A549 (cell line): ENCODE results near the gene GNG7. TPM values are rescaled to one million over a fixed set of nuclear protein-coding genes. Genes with fewer than 3 reads are reported as not detected.

Experiments used
- ATAC-seq, 2 experiments: fragments of 200-7000 bp in 1 of 2; fragments of >200 bp in 1 of 2; cut with Nextera tagmentation in 1 of 2; cut with Tn5 transposase in 1 of 2; 3 replicates each; pipeline versions ENCODE4 v1.8.0 to v1.9.1; 2018 to 2020; ENCODE audit warnings: mild to moderate bottlenecking in 1 of 2, moderate library complexity in 1 of 2
- CTCF ChIA-PET: fragments of 300-600 bp; sonication (Branson Sonifier 250); formaldehyde crosslinking; extraction: SDS; loops from one replicate; lab custom pipeline; 2021; ENCODE audit warnings: antibody characterized with exemption, inconsistent platforms; lab: Yijun Ruan, JAX
- POLR2A ChIA-PET: fragments of 350-600 bp; formaldehyde crosslinking; extraction: SDS; loops from one replicate; lab custom pipeline; 2021; ENCODE audit warnings: antibody characterized with exemption, inconsistent platforms; lab: Yijun Ruan, JAX
- DNase-seq, 2 experiments: peaks; one replicate each; pipeline versions ENCODE4 v3.0.0 to v3.0.0-alpha.2; 2011 to 2016; ENCODE audit warnings: low read depth in 1 of 2, low spot score in 1 of 2
- FAIRE-seq: peaks from 2 replicates; lab custom pipeline; 2011; peaks lifted over from hg19 to GRCh38; lab: Jason Lieb, UNC
- H3K27ac ChIP-seq, 2 experiments: fragments of >200 bp; sonication (Bioruptor Twin); formaldehyde crosslinking; 3 replicates each; pipeline ENCODE4 v1.5.1; 2016 to 2017
- H3K4me1 ChIP-seq: fragments of >200 bp; sonication (Bioruptor Twin); formaldehyde crosslinking; 3 replicates; pipeline ENCODE4 v1.6.1; 2016
- H3K4me2 ChIP-seq: fragments of >200 bp; sonication (Bioruptor Twin); formaldehyde crosslinking; 3 replicates; pipeline ENCODE4 v1.6.1; 2016
- H3K4me3 ChIP-seq: fragments of >200 bp; sonication (Bioruptor Twin); formaldehyde crosslinking; 3 replicates; pipeline ENCODE4 v1.5.1; 2016
- H3K9me3 ChIP-seq: fragments of >200 bp; sonication (Bioruptor Twin); formaldehyde crosslinking; 3 replicates; pipeline ENCODE4 v1.6.1; 2016
- BHLHE40 ChIP-seq: IDR thresholded peaks from 2 replicates; pipeline ENCODE4 v1.6.1; 2012; ENCODE audit warnings: low read depth, low read length, inconsistent platforms
- CBX2 ChIP-seq: fragments of 200-600 bp; sonication (generic); IDR thresholded peaks from 2 replicates; pipeline ENCODE4 v1.6.1; 2016; ENCODE audit warnings: low read depth, mild to moderate bottlenecking, borderline replicate concordance
- CBX8 ChIP-seq: fragments of 200-600 bp; sonication (generic); IDR thresholded peaks from 2 replicates; pipeline ENCODE4 v1.6.1; 2016
- CHD2 ChIP-seq: fragments of 150-350 bp; IDR thresholded peaks from 2 replicates; pipeline ENCODE4 v1.6.1; 2014; ENCODE audit warnings: low read length; ENCODE audit not compliant: partially characterized antibody
- CHD4 ChIP-seq: fragments of 200-600 bp; sonication (generic); IDR thresholded peaks from 2 replicates; pipeline ENCODE4 v1.6.1; 2016; ENCODE audit warnings: antibody characterized with exemption, mild to moderate bottlenecking, borderline replicate concordance
- EHF ChIP-seq: fragments of 250-450 bp; sonication (Bioruptor Pico); IDR thresholded peaks from 2 replicates; pipeline ENCODE4 v1.5.0; 2020; ENCODE audit warnings: mild to moderate bottlenecking
- EHMT2 ChIP-seq: fragments of 200-600 bp; sonication (generic); IDR thresholded peaks from 2 replicates; pipeline ENCODE4 v1.6.1; 2016; ENCODE audit warnings: antibody characterized with exemption, low read depth, mild to moderate bottlenecking, moderate library complexity
- EP300 ChIP-seq, 2 experiments: fragments of >200 bp; sonication (Bioruptor Twin); formaldehyde crosslinking; IDR thresholded peaks; 2 replicates in 1 of 2; 3 replicates in 1 of 2; pipeline ENCODE4 v1.6.1; 2016 to 2017
- ESRRA ChIP-seq: fragments of 150-350 bp; IDR thresholded peaks from 2 replicates; pipeline ENCODE4 v1.6.1; 2014; ENCODE audit warnings: mild to moderate bottlenecking, low read length, borderline replicate concordance
- FOXS1 ChIP-seq: fragments of 250-450 bp; sonication (Bioruptor Pico); IDR thresholded peaks from 2 replicates; pipeline ENCODE4 v1.5.0; 2020; ENCODE audit warnings: mild to moderate bottlenecking, moderate library complexity
- GATA3 ChIP-seq: IDR thresholded peaks from 2 replicates; pipeline ENCODE4 v1.6.1; 2012; ENCODE audit warnings: borderline replicate concordance
- HDAC2 ChIP-seq: fragments of 200-600 bp; sonication (generic); IDR thresholded peaks from 2 replicates; pipeline ENCODE4 v1.6.1; 2016
- HEYL ChIP-seq: fragments of 250-450 bp; sonication (Bioruptor Pico); IDR thresholded peaks from 2 replicates; pipeline ENCODE4 v1.8.0; 2021; ENCODE audit warnings: mild to moderate bottlenecking, moderate library complexity
- HOXA7 ChIP-seq: fragments of 250-450 bp; sonication (Bioruptor Pico); IDR thresholded peaks from 2 replicates; pipeline ENCODE4 v1.5.0; 2020; ENCODE audit warnings: mild to moderate bottlenecking, moderate library complexity
- HOXB5 ChIP-seq: fragments of 250-450 bp; sonication (Bioruptor Pico); IDR thresholded peaks from 2 replicates; pipeline ENCODE4 v1.5.0; 2020; ENCODE audit warnings: mild to moderate bottlenecking, moderate library complexity
- JUN ChIP-seq, 2 experiments: fragments of >200 bp; sonication (Bioruptor Twin); formaldehyde crosslinking; IDR thresholded peaks; 2 replicates in 1 of 2; 3 replicates in 1 of 2; pipeline ENCODE4 v1.6.1; 2016 to 2017
- MAZ ChIP-seq: fragments of 150-350 bp; IDR thresholded peaks from 2 replicates; pipeline ENCODE4 v1.6.1; 2014; ENCODE audit warnings: antibody characterized with exemption, low read depth, low read length, borderline replicate concordance
- POLR2AphosphoS2 ChIP-seq: conservative IDR thresholded peaks from 2 replicates; pipeline ENCODE4 v1.6.1; 2012; ENCODE audit warnings: low read length, improper control_type of control experiment, inconsistent platforms
- RARB ChIP-seq: fragments of 250-450 bp; sonication (Bioruptor Pico); IDR thresholded peaks from 2 replicates; pipeline ENCODE4 v1.8.0; 2021; ENCODE audit warnings: mild to moderate bottlenecking, moderate library complexity
- SMC3 ChIP-seq: fragments of >200 bp; sonication (Bioruptor Twin); formaldehyde crosslinking; IDR thresholded peaks from 3 replicates; pipeline ENCODE4 v1.6.1; 2018; ENCODE audit warnings: inconsistent platforms
- TP53 ChIP-seq: fragments of 250-450 bp; sonication (Bioruptor Pico); IDR thresholded peaks from 2 replicates; pipeline ENCODE4 v1.5.0; 2021; ENCODE audit warnings: mild to moderate bottlenecking, moderate library complexity
- ZNF302 ChIP-seq: fragments of 250-450 bp; sonication (Bioruptor Pico); IDR thresholded peaks from 2 replicates; pipeline ENCODE4 v1.9.0; 2021; ENCODE audit warnings: inconsistent platforms, mild to moderate bottlenecking, moderate library complexity
- ZSCAN20 ChIP-seq: fragments of 250-450 bp; sonication (Bioruptor Pico); IDR thresholded peaks from 2 replicates; pipeline ENCODE4 v1.8.0; 2022; ENCODE audit warnings: mild to moderate bottlenecking, moderate library complexity
- WGBS: methylation state at CpG from one replicate; pipeline ENCODE4 v1.1.6; 2017; ENCODE audit errors: missing lambda C conversion rate; 5-methylcytosine and 5-hydroxymethylcytosine counted together
- polyA plus RNA-seq, 4 experiments: library from polyadenylated mRNA; depleted of rRNA in 3 of 4; stranded (reverse); fragments of >200 nt; fragmentation: RNase III in 1 of 4; extraction: RNeasy Plus Mini Kit Qiagen cat#74134 plus additional on column Dnase treatment in 1 of 4; gene quantifications; 2 replicates in 3 of 4; 3 replicates in 1 of 4; pipeline ENCODE4 v1.2.3, GENCODE V29; 2011 to 2017
- TF ChIP-seq, protein P1 (sequence below): IDR thresholded peaks from 2 replicates; pipeline ENCODE4 v1.6.1; 2012
- TF ChIP-seq, protein P2 (sequence below): fragments of 450-650 bp; IDR thresholded peaks from 2 replicates; pipeline ENCODE4 v1.6.1; 2014; ENCODE audit warnings: antibody characterized with exemption
- TF ChIP-seq, protein P3 (sequence below): fragments of >200 bp; sonication (Bioruptor Twin); formaldehyde crosslinking; IDR thresholded peaks from 2 replicates; pipeline ENCODE4 v1.6.1; 2016
- TF ChIP-seq, protein P4 (sequence below): fragments of 250-450 bp; sonication (Bioruptor Pico); IDR thresholded peaks from 2 replicates; pipeline ENCODE4 v1.5.0; 2021; ENCODE audit warnings: mild to moderate bottlenecking, moderate library complexity, borderline replicate concordance
- TF ChIP-seq, protein P5 (sequence below): IDR thresholded peaks from 2 replicates; pipeline ENCODE4 v1.6.1; 2012
- TF ChIP-seq, protein P6 (sequence below): fragments of 200-600 bp; sonication (generic); IDR thresholded peaks from 2 replicates; pipeline ENCODE4 v1.6.1; 2016; ENCODE audit warnings: antibody characterized with exemption, mild to moderate bottlenecking, moderate library complexity

Gene GNG7
- polyA plus RNA-seq, 2 of the 4 experiments (the other 2 are of a cell fraction), result 0.06 to 0.08 TPM

DNA sequence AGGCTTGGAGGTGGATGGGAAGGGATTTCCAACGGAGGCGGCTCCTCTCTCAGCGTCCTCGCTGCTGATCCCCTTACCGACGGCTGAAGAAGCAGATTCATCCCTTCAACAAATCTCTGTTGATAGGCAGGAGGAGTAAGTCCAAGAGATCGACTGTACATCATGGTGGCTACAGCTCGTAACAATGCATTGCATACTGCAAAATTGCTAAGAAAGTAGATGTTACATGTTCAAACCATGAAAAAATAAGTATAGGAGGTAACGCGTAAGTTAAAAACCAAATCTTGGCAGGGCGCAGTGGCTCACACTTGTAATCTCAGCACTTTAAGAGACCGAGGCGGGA lies 37.8 kb upstream of the GNG7 start:
- no peak overlapping the region for H3K4me3 ChIP-seq
- POLR2A ChIA-PET, result interaction anchor here (0.7 kb wide), 1 partner anchor 39 kb away, joined by 4 read pairs; no protein-coding TSS in a partner anchor
- no peak for TF ChIP-seq CHD4
- TF ChIP-seq HDAC2, result peak; percentile 13; the same call in 1 of the 2 replicates
- FAIRE-seq (no peak), DNase-seq (no peak), ATAC-seq (no peak)
- no peak overlapping the region for H3K27ac ChIP-seq
- 51% methylated on average over 13 of the region's 13 CpGs for WGBS
- CTCF ChIA-PET, result interaction anchor here (0.6 to 4.2 kb wide), 3 partner anchors 9 to 412 kb away, joined by 4 to 16 read pairs (median 11); no protein-coding TSS in a partner anchor
- H3K4me2 ChIP-seq, result 0 out of 3 replicates have a peak overlapping the region, but pooled peaks have one; percentile 20
- no peaks in the 10 kb centered on the region for H3K9me3 ChIP-seq
- H3K4me1 ChIP-seq, result 0 out of 3 replicates have a peak, but pooled peaks cover 3% of the 10 kb centered on the region

DNA sequence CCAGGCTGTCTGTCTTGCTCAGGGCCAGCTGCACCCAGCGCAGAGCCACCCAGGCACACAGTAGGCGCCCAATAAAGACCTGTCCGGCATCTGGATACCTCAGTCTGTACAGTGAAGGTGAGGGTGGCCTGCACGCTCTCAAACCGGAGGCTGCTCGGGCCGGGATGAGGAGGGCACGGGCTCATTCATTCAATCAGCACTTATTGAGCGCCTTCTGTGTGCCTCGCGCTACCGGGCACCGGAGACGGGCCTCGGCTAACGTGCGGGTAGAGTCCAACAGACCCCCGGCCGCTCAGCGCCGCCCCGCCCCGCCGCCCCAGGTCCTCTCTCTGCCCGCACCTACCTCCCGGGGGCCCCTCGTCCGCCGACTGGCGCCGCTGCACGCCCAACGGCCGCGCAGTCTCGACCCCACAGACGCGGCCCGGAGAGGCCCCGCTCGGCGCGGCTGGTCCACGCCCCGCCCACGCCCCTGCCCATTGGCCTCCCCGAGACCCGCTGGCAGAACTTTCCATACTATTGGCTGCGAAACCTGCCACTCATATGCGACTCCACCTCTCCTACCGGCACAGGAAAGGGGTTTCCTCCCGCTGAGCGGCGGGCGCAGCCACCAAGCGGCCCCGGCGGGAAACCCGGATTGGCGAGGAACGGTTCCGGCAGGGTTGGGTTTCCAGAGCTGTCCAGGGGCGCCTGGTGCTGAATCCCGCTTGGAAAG lies 37.3 kb upstream of the GNG7 start, which contains the start of gene SLC39A3:
Gene SLC39A3, minus strand, starts transcription at position 416 of the 712 bp plus-strand sequence. CDS start 2,760 bp downstream, outside the sequence.
- Histone ChIP-seq H3K4me1 (0 out of 3 replicates have a peak, but pooled peaks cover 3% of the 10 kb centered on the region), H3K4me3 (peak within 1 kb of the TSS; percentile 91), H3K27ac (peak within 1 kb of the TSS; percentile 74 to 96), H3K9me3 (no peaks in the 10 kb centered on the region), H3K4me2 (peak within 1 kb of the TSS; percentile 92)
- DNase-seq (peak; percentile 97 to 99), ATAC-seq (peak; percentile 99 to 100), FAIRE-seq (no peak)
- POLR2A ChIA-PET, result interaction anchor here (0.6 to 1.1 kb wide), 3 partner anchors 38 to 197 kb away, joined by 3 to 6 read pairs (median 4); no protein-coding TSS in a partner anchor
- 0% methylated on average over 5 of the region's 64 CpGs for WGBS
- CTCF ChIA-PET, result interaction anchor here (1.4 to 4.2 kb wide), 3 partner anchors 10 to 103 kb away, joined by 4 to 16 read pairs (median 11); no protein-coding TSS in a partner anchor
- TF ChIP-seq, protein P1, sequence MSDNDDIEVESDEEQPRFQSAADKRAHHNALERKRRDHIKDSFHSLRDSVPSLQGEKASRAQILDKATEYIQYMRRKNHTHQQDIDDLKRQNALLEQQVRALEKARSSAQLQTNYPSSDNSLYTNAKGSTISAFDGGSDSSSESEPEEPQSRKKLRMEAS, result peak; percentile 58; the same call in 1 of the 2 replicates
- TF ChIP-seq SMC3, result no peak
- no peak for TF ChIP-seq ESRRA
- peak in 1 of 2 experiments; percentile 62; a peak in 3 of 5 replicates for TF ChIP-seq JUN (IDR thresholded peaks at IDR 0.05)
- TF ChIP-seq EP300 (IDR thresholded peaks at IDR 0.05), result no peak
- TF ChIP-seq CHD2, result no peak
- no peak for TF ChIP-seq RARB (CRISPR knock-in tag)
- TF ChIP-seq, protein P2, sequence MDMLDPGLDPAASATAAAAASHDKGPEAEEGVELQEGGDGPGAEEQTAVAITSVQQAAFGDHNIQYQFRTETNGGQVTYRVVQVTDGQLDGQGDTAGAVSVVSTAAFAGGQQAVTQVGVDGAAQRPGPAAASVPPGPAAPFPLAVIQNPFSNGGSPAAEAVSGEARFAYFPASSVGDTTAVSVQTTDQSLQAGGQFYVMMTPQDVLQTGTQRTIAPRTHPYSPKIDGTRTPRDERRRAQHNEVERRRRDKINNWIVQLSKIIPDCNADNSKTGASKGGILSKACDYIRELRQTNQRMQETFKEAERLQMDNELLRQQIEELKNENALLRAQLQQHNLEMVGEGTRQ, result no peak
- TF ChIP-seq HOXA7, result no peak
- no peak; the same call in 1 of the 2 replicates for TF ChIP-seq GATA3
- TF ChIP-seq HEYL, result 0 out of 2 replicates have a peak, but pooled peaks have one; percentile 58
- TF ChIP-seq FOXS1 (CRISPR knock-in tag), result peak; percentile 95
- TF ChIP-seq, protein P3, sequence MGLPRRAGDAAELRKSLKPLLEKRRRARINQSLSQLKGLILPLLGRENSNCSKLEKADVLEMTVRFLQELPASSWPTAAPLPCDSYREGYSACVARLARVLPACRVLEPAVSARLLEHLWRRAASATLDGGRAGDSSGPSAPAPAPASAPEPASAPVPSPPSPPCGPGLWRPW, result no peak
- TF ChIP-seq, protein P4, sequence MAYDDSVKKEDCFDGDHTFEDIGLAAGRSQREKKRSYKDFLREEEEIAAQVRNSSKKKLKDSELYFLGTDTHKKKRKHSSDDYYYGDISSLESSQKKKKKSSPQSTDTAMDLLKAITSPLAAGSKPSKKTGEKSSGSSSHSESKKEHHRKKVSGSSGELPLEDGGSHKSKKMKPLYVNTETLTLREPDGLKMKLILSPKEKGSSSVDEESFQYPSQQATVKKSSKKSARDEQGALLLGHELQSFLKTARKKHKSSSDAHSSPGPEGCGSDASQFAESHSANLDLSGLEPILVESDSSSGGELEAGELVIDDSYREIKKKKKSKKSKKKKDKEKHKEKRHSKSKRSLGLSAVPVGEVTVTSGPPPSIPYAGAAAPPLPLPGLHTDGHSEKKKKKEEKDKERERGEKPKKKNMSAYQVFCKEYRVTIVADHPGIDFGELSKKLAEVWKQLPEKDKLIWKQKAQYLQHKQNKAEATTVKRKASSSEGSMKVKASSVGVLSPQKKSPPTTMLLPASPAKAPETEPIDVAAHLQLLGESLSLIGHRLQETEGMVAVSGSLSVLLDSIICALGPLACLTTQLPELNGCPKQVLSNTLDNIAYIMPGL, result no peak
- TF ChIP-seq POLR2AphosphoS2, result no peak
- TF ChIP-seq EHF (CRISPR knock-in tag), result peak; percentile 77
- peak; percentile 57; the same call in 1 of the 2 replicates for TF ChIP-seq TP53
- TF ChIP-seq EHMT2, result peak; percentile 95
- TF ChIP-seq, protein P5, sequence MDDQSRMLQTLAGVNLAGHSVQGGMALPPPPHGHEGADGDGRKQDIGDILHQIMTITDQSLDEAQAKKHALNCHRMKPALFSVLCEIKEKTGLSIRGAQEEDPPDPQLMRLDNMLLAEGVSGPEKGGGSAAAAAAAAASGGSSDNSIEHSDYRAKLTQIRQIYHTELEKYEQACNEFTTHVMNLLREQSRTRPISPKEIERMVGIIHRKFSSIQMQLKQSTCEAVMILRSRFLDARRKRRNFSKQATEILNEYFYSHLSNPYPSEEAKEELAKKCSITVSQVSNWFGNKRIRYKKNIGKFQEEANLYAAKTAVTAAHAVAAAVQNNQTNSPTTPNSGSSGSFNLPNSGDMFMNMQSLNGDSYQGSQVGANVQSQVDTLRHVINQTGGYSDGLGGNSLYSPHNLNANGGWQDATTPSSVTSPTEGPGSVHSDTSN, result peak; percentile 96
- TF ChIP-seq ZNF302 (CRISPR knock-in tag), result 0 out of 2 replicates have a peak, but pooled peaks have one; percentile 45
- peak; percentile 81; the same call in 1 of the 2 replicates for TF ChIP-seq ZSCAN20
- 0 out of 2 replicates have a peak, but pooled peaks have one; percentile 43 for TF ChIP-seq MAZ
- TF ChIP-seq, protein P6, sequence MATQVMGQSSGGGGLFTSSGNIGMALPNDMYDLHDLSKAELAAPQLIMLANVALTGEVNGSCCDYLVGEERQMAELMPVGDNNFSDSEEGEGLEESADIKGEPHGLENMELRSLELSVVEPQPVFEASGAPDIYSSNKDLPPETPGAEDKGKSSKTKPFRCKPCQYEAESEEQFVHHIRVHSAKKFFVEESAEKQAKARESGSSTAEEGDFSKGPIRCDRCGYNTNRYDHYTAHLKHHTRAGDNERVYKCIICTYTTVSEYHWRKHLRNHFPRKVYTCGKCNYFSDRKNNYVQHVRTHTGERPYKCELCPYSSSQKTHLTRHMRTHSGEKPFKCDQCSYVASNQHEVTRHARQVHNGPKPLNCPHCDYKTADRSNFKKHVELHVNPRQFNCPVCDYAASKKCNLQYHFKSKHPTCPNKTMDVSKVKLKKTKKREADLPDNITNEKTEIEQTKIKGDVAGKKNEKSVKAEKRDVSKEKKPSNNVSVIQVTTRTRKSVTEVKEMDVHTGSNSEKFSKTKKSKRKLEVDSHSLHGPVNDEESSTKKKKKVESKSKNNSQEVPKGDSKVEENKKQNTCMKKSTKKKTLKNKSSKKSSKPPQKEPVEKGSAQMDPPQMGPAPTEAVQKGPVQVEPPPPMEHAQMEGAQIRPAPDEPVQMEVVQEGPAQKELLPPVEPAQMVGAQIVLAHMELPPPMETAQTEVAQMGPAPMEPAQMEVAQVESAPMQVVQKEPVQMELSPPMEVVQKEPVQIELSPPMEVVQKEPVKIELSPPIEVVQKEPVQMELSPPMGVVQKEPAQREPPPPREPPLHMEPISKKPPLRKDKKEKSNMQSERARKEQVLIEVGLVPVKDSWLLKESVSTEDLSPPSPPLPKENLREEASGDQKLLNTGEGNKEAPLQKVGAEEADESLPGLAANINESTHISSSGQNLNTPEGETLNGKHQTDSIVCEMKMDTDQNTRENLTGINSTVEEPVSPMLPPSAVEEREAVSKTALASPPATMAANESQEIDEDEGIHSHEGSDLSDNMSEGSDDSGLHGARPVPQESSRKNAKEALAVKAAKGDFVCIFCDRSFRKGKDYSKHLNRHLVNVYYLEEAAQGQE, result peak; percentile 98
- no peak for TF ChIP-seq CBX8
- peak; percentile 90 for TF ChIP-seq HOXB5
- TF ChIP-seq BHLHE40, result no peak
- no peak for TF ChIP-seq CBX2
